Measurements from ENCODE around the gene CACNA1G.

DNA sequence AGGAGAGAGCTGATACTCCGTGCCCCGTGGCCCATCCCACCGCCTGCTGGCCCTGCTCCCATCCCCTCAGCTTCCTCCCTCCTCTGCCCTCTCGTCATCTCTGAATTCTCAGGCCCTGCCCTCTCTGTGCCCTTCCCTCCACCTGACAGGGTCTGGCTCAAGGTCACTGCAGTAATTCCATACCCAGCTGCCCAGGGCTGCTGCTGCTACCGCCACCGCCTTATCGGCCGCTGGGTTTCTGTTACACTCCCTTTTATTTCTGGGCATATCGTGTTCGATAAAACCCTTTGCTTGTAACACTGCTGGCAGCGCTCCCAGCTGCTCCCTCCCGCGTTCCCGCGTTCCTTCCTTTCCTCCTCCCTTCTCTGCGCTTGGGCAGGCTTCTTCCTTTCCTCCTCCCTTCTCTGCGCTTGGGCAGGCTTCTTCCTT lies 26.8 kb upstream of the CACNA1G start:
- TF ChIP-seq POLR2A (IDR thresholded peaks at IDR 0.05) = no peak
- TF ChIP-seq, protein P1, sequence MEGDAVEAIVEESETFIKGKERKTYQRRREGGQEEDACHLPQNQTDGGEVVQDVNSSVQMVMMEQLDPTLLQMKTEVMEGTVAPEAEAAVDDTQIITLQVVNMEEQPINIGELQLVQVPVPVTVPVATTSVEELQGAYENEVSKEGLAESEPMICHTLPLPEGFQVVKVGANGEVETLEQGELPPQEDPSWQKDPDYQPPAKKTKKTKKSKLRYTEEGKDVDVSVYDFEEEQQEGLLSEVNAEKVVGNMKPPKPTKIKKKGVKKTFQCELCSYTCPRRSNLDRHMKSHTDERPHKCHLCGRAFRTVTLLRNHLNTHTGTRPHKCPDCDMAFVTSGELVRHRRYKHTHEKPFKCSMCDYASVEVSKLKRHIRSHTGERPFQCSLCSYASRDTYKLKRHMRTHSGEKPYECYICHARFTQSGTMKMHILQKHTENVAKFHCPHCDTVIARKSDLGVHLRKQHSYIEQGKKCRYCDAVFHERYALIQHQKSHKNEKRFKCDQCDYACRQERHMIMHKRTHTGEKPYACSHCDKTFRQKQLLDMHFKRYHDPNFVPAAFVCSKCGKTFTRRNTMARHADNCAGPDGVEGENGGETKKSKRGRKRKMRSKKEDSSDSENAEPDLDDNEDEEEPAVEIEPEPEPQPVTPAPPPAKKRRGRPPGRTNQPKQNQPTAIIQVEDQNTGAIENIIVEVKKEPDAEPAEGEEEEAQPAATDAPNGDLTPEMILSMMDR (IDR thresholded peaks at IDR 0.05 in 8 of 11, conservative IDR thresholded peaks at IDR 0.05 in 3 of 11) = no peak

Measured in spleen (tissue), 7 donors.